Coronary artery (tissue), 2 donors: ENCODE measurements around the gene MTERF4.

Experiments
- DNase-seq: peaks from one replicate; pipeline ENCODE4 v3.0.0-alpha.2; 2017; ENCODE audit warnings: low spot score
- H3K27ac ChIP-seq, 2 donors: fragments of 200-600 bp; sonication (generic); one replicate each; pipeline ENCODE4 v1.5.1; 2016 to 2019
- H3K4me3 ChIP-seq: fragments of 200-600 bp; sonication (generic); 2 replicates; pipeline ENCODE4 v1.5.1; 2016; ENCODE audit warnings: mild to moderate bottlenecking, moderate library complexity
- CTCF ChIP-seq: fragments of 200-600 bp; sonication (generic); IDR thresholded peaks from one replicate; pipeline ENCODE4 v1.5.1; 2019; ENCODE audit warnings: antibody characterized with exemption

MTERF4 gene

DNA sequence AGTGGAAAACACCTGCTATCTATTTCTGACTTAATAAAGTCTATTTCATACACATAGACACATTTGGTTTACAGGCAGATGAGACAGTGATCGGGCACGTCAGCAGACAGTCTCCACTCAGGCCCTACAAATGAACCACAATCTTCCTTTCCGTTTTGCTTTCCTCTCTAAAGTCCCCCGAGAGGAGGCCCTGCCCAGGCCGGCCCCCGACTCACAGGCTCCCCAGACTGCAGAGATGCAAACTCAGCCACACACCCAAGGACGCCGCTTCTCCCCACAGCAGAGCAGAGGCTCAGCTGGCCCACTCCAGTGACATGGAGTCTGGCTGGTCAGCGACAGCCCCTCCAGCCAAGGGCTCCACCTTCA is 9.3 kb upstream of the MTERF4 start:
- Histone ChIP-seq H3K4me3 (no peak overlapping the region), H3K27ac (no peak overlapping the region)
- TF ChIP-seq CTCF = no peak
- DNase-seq = no peak

DNA sequence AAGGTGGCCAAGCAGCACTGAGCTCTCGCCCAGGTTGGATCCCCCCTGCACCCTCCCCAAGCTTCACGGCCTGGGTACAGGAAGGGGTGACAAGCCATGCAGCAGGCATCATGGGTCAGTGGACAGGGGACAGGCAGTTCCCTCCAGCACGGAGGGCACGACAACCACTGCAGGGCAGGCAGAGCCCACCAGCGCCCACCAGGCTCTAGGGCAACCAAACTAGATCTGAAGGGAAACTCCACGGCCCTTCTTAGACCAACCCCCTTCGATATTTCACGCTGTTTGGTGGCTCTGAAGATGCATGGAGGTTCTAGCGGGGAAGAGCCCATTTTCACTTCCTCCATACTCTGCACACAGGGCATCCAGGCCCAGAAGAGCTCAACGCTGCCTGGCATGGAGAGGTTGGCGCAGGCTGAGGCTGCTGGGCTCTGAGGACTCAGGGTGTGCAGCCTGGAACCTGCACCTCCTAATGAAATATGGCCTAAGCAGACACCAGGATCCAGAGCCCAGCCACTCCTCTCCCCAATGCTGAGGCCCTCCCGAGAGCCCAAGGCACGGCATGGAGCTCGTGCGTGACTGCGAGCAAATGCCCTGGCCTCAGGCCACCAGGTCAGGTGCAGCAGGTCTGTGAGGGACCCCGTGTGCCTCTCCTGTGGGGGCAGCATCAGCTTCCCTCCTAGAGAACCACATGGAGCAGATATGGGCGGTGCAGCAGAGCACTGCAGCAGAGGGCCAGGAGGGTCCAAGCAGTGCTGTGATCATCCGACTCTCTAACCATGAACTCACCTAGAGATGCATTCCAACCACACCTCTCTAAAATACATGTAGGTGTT is 8.7 kb upstream of the MTERF4 start:
- no peak overlapping the region for H3K4me3 ChIP-seq
- TF ChIP-seq CTCF = no peak
- no peak overlapping the region for H3K27ac ChIP-seq
- no peak for DNase-seq

DNA sequence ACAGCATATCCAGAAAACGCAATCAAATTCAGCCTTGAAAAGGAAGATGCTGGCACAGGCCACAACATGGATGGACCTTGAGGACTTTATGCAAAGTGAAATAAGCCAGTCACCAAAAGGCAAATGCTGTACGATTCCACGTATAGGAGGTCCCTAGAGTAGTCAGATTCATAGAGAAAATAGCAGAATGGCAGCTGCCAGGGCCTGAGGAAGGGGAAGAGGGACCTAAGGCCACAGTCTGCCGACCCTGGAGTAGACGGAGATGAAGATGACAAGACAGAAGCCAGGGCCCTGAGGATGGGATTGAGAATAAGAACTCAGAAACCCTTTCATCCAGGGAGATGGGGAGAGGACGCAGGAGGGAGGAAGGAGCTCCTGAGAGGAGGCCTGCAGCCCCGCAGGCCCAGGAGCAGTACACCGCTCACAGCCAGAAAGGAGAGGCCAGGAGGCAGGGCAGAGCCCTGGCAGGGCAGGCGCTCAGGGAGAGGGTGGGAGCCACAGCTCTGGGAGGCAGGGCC is 8.1 kb upstream of the MTERF4 start:
- H3K27ac ChIP-seq = no peak overlapping the region
- TF ChIP-seq CTCF = no peak
- DNase-seq = no peak
- H3K4me3 ChIP-seq = no peak overlapping the region

GRCh38 chr2:241109210-241110088 is 7.4 kb upstream of the MTERF4 start:
- DNase-seq = no peak
- TF ChIP-seq CTCF = no peak
- H3K27ac ChIP-seq = no peak overlapping the region
- H3K4me3 ChIP-seq = no peak overlapping the region

GRCh38 chr2:241108271-241109209 is 6.5 kb upstream of the MTERF4 start:
- TF ChIP-seq CTCF = no peak
- DNase-seq = peak; percentile 62
- Histone ChIP-seq H3K4me3 (no peak overlapping the region), H3K27ac (no peak overlapping the region)

GRCh38 chr2:241107031-241107783 is 5.1 kb upstream of the MTERF4 start:
- TF ChIP-seq CTCF = no peak
- Histone ChIP-seq H3K27ac (no peak overlapping the region), H3K4me3 (no peak overlapping the region)
- peak; percentile 60 for DNase-seq
